DMS79 (cell line): ENCODE data around the gene ALOX5.

ENCODE experiments used
- DNase-seq: peaks from one replicate; lab custom pipeline; 2025; lab: John Stamatoyannopoulos, UW

ALOX5 gene

DNA sequence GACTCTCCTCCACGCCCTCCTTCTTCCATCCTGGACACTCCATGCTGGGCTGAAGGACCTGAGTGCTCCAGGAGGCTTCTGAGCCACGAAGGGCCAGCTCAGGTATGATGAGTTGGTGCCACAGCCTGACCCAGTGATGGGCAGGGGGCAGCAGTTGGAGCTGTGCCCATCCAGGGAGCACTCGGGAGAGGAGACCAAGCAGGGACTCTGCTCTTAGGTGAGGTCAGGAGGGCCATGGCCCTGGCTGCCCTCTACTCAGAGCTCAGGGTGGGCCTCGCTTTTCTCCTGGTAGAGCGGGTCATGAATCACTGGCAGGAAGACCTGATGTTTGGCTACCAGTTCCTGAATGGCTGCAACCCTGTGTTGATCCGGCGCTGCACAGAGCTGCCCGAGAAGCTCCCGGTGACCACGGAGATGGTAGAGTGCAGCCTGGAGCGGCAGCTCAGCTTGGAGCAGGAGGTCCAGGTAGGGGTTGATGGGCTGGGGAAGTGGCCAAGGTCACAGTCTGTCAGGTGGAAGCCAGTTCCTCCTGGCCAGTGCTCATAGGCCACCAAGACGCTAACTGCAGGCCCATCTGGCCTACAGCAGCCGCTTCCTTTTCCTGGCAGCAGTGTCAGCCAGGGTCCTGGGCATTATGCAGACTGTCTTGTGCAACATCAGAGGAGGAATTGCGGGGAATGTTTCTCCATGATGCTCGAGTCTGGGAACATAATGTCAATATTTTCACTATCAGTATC, 50.8 kb downstream of the ALOX5 start:
- DNase-seq, result no peak

- no peak for DNase-seq
These were observed 51.9 kb downstream of the ALOX5 start for GRCh38 chr10:45425621-45426563.

GRCh38 chr10:45427262-45427969, 53.4 kb downstream of the ALOX5 start:
- no peak for DNase-seq

GRCh38 chr10:45427970-45428366, 54.0 kb downstream of the ALOX5 start:
- DNase-seq, result no peak

DNA sequence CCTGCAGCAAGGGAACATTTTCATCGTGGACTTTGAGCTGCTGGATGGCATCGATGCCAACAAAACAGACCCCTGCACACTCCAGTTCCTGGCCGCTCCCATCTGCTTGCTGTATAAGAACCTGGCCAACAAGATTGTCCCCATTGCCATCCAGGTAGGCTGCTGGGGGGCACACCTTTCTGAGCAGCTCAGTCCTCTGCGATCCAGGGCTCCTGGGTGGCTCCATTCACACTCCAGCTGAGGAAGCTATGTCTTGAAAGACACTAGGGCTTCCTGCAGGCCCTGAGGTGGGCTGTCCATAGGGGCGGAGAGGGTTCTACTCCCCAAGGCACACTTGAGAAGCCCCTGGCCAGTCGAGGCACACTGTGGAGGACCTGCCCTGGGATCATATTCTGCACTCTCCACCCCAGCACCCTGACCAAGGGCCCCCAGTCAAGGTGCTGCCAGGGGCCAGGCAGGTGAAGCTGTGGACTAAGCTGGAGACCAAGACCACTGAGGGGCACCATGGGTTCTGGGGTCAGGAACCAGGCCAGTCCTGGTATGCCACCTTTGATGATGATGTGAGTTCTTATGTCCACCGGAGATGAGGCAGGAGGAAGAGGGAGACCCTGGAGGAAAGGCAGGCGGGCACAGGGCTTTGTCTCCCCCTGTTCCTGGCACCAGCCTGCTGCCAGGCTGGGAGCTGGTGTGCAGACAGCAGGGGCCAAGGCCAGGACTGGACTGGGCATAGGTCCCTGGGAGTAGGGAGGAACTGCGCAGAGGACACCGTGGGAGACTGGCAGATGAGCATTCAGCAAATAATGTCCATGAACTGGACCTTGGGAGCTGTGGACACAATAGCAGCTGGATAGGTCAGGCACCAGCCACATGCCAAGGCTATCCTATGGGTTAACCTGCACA, 54.8 kb downstream of the ALOX5 start:
- no peak for DNase-seq

GRCh38 chr10:45429790-45430189, 55.8 kb downstream of the ALOX5 start:
- DNase-seq, result no peak

DNA sequence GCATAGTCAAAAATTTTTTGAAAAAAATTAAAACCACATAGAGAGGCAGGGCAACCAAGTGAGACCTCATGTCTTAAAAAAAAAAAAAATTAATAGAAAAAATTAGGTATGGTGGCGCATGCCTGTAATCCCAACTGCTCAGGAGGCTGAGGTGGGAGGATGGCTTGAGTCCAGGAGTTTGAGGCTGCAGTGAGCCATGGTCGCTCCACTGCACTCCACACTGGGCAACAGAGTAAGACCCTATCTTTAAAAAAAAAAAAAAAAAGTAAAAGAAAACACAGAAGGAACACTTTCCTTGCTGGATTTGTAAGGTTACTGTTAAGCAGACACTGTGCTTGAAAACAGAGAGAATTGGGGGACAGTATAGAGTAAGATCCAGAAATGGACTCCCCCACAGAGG, 58.1 kb downstream of the ALOX5 start:
- DNase-seq, result no peak

- DNase-seq, result no peak
These were observed 58.9 kb downstream of the ALOX5 start for GRCh38 chr10:45432700-45433472.

- DNase-seq, result no peak
These were observed 59.9 kb downstream of the ALOX5 start for GRCh38 chr10:45433716-45434469.

- no peak for DNase-seq
These were observed 63.8 kb downstream of the ALOX5 start for GRCh38 chr10:45437587-45438465.

DNA sequence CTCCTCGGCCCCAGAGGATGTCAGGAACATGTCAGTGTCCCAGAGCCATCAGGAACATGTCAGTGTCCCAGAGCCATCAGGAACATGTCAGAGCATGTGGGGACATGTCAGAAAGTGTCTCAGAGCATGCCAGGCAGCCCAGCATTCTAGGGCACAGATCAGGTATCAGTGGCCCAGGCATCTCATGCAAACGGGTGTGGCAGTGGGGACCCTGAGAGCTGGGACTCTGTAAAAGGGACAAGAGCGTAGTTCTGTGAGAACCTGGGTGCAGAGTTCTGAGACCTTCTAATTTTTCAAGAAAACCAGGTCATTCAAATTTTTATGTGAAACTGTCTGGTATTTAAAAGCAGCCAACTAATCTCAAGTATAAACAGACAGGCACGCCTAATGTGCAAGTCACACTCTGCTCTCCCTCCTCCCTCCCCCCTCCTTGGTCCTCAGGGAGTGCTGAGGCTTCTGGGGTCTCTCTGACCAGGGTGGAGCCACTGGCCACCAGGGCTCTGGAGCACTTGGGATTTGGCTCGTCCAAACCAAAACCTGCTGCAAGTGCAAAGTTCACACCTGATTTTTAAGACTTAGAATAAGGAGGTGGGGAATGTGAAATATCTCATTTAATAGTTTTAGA, 64.6 kb downstream of the ALOX5 start:
- DNase-seq, result no peak

DNA sequence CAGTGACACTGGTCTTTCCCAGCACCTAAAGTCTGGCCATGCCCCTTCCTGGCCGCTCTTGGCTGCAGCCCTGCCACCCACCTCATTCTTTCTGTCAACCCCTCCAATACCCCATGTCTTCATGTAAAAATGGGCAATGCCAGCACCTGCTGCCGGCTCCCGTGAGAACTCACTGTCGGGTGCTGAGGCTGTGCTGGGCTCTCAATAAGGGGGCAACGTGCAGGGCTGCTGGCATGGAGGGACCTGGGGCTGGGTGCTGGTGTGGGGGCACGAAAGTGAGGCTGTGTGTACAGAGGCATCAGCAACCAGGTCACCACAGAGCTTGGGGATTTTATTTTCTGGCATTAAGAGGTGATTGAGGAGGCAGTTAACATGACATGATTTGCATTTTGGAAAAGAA, 65.3 kb downstream of the ALOX5 start:
- DNase-seq, result no peak

- DNase-seq, result no peak
These were observed 65.9 kb downstream of the ALOX5 start for GRCh38 chr10:45439873-45440272.

DNA sequence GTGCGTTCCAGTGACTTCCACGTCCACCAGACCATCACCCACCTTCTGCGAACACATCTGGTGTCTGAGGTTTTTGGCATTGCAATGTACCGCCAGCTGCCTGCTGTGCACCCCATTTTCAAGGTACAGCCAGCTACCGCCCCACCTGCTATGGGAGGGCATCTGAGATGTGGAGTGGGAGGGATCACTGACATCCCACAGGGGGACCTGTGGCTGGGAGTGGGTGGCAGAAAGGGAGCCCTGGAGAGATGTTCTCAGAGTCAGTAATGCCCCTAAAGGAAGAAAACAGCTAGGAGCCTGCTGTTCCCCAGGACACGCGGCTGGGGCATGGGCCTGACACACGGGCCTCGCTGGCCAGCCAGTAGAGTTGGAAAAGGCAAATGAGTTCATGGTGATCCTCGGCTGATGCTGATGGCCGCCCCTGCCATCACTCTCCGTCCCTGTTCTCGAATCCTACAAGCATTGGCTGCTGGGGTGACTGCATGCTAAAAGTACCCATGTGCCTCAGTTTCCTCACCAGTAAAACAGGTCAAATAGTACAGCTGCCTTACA, 66.6 kb downstream of the ALOX5 start:
- DNase-seq, result no peak

- no peak for DNase-seq
These were observed 67.5 kb downstream of the ALOX5 start for GRCh38 chr10:45441239-45442190.

DNA sequence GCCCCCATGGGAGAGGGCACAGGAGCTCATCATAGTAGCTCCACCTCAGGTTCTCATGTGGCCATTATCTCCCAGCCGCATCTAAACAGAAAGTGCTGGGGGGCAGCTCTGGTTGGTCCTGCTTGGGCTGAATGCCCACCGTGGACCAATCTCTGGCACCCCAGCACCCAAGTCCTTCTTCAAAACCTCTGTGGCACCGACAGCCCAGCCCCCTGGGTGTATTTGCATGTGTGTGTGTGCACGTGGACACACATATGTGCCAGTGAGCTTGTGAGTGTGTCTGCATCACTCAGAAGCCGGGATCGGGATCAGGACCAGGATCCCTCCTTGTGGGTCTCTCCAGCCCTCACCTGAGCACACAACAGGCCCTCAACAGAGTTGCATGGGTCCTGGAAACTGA, 68.2 kb downstream of the ALOX5 start:
- DNase-seq, result no peak

DNA sequence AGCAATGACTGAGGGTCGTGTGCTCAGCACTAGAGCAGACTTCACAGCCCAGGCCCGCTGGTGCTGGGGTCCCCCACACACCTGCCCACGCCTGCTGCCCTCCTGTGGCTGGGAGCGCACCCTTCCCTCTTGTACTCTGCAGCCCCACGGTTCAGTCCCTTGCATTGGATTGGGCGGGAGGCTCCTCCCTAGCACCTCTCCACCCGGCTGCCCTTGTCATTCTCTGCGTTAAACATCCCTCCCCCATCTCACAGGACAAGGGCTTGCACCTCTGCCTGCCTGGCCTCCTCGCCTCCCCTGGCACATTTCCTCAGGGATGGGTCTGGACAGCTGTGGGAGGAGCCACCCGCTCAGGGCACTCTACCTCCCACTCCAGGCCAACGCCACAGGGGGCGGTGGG, 68.6 kb downstream of the ALOX5 start:
- no peak for DNase-seq
